ENCODE data around the gene ZNF846.
"Not testable (repeated sequence)": the region's sequence is repeated elsewhere in the genome, so short reads cannot be mapped to it uniquely, and the experiment has no call there.

ZNF846 gene

DNA sequence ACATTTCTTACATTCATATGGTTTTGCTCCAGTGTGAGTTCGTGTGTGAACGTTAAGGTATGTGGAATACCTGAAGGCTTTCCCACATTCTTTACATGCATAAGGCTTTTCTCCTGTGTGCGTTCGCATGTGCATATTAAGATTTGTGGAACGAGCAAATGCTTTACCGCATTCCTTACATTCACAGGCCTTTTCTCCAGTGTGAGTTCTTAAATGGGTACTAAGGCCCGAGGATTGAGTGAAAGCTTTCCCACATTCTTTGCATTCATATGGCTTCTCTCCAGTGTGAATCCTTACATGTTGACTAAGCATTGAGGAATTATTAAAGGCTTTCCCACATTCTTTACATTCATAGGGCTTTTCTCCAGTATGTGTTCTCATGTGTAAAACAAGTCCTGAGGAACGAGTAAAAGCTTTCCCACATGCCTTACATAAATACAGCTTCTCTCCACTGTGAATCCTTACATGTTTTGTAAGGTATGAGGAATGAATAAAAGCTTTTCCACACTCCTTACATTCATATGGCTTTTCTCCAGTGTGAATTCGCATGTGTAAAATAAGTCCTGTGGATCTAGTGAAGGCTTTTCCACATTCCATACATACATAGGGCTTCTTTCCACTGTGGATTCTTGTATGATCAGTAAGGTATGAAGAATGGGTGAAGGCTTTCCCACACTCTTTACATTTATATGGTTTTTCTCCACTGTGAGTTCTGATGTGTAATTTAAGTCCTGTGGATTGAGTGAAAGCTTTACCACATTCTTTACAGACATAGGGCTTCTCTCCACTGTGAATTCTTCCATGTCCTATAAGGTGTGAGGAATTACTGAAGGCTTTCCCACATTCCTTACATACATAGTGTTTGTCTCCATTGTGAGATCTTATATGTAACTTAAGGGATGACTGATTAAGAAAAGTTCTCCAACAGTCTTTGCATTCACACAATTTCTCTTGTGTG, 10.7 kb downstream of the ZNF846 start:
- TF ChIP-seq, protein P1, sequence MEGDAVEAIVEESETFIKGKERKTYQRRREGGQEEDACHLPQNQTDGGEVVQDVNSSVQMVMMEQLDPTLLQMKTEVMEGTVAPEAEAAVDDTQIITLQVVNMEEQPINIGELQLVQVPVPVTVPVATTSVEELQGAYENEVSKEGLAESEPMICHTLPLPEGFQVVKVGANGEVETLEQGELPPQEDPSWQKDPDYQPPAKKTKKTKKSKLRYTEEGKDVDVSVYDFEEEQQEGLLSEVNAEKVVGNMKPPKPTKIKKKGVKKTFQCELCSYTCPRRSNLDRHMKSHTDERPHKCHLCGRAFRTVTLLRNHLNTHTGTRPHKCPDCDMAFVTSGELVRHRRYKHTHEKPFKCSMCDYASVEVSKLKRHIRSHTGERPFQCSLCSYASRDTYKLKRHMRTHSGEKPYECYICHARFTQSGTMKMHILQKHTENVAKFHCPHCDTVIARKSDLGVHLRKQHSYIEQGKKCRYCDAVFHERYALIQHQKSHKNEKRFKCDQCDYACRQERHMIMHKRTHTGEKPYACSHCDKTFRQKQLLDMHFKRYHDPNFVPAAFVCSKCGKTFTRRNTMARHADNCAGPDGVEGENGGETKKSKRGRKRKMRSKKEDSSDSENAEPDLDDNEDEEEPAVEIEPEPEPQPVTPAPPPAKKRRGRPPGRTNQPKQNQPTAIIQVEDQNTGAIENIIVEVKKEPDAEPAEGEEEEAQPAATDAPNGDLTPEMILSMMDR (IDR thresholded peaks at IDR 0.05; ENCODE audit: borderline replicate concordance, insufficient read depth, low read depth, low read length), result no peak
- H3K4me3 ChIP-seq (ENCODE audit: low read depth, low read length), result no peak overlapping the region

DNA sequence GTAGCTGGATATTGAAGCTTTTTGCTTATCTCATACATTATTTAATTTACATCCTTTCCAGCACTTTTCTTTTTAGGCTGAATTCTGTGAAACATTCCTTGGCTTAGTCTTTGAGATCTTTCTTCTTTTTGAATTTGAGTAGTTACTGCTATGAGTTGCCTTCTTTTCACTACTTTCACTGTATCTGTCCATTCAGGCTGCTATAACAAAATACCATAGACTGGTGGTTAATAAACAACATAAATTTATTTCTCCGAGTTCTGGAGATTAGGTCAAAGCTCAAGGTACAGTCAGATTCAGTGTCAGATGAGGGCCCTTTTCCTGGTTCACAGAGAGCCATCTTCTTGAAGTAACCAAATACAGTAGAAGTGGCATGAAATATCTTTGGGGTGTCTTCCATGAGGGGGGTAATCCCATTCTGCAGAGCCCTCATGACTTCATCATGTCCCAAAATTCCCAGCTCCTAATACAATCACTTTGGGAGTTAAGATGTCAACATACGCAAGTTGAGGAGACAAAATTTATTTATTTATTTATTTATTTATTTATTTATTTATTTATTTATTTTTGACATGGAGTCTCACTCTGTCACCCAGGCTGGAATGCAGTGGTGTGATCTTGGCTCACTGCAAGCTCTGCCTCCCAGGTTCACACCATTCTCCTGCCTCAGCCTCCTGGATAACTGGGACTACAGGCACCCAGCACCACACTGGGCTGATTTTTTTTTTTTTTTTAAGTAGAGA, 15.7 kb downstream of the ZNF846 start:
- TF ChIP-seq, protein P1 (IDR thresholded peaks at IDR 0.05; ENCODE audit: borderline replicate concordance, insufficient read depth, low read depth, low read length), result no peak
- no peak overlapping the region for H3K4me3 ChIP-seq (ENCODE audit: low read depth, low read length)

DNA sequence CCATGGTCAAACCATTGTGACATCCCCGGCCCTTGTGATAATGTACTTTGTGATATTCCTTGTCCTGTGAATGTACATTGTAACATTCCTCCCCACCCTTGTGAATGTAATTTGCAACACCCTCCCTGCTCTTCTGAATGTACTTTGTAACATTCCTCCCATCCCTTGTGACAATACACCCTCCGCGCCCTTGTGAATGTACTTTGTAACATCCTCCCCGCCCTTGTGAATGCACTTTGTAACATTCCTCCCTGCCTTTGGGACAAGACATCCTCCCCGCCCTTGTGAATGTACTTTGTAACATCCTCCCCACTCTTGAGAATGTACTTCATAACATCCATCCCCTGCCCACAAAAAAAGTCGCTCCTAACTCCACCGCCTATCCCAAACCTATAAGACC, 17.1 kb downstream of the ZNF846 start:
- TF ChIP-seq, protein P1 (IDR thresholded peaks at IDR 0.05; ENCODE audit: borderline replicate concordance, insufficient read depth, low read depth, low read length), result no peak
- no peak overlapping the region for H3K4me3 ChIP-seq (ENCODE audit: low read depth, low read length)

DNA sequence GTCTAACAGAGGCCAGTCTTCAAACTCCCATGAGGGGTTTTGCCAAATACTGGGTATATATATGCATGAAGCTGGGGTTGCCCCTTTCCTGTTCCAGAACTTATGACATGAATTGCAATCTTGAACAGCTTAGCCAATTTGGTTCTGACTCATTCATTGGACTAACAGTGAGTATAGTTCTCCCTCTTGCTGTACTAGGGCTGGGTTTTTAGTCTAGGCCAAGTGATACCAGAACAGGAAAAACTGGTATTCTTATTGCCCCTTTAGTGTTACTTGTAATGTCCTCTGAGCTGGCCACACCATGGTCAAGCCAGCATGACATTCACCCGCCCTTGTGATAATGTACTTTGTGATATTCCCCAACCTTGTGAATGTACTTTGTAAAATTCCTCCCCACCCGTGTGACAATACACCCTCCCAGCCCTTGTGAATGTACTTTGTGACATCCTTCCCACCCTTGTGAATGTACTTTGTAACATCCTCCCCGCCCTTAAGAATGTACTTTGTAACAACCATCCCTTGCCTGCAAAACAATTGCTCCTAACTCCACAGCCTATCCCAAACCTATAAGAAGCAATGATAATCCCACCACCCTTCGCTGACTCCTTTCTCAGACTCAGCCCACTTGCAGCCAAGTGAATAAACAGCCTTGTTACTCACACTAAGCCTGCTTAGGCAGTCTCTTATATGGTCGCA, 26.9 kb downstream of the ZNF846 start:
- H3K4me3 ChIP-seq (ENCODE audit: low read depth, low read length), result no peak overlapping the region
- TF ChIP-seq, protein P1 (IDR thresholded peaks at IDR 0.05; ENCODE audit: borderline replicate concordance, insufficient read depth, low read depth, low read length), result no peak

DNA sequence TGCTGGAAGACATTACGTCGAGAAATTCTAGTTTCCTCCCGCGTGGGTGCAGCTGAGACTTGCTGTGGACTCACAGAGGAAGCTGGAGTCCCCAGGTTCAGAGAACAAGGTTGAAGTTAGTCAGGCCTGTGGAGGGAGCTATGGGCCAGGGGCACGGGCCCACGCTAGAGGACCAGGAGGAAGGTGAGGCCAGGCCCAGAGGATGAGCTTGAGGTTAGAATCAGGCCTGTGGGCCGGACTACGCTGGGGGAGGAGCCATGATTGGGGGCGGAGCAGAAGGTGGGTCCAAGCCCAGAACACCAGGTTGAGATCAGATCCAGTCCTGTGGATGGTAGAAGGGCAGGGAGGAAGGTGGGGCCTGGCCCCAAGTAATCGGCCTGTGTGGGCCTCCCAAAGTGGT, 32.6 kb downstream of the ZNF846 start:
- TF ChIP-seq, protein P1 (IDR thresholded peaks at IDR 0.05; ENCODE audit: borderline replicate concordance, insufficient read depth, low read depth, low read length), result no peak
- no peak overlapping the region for H3K4me3 ChIP-seq (ENCODE audit: low read depth, low read length)

DNA sequence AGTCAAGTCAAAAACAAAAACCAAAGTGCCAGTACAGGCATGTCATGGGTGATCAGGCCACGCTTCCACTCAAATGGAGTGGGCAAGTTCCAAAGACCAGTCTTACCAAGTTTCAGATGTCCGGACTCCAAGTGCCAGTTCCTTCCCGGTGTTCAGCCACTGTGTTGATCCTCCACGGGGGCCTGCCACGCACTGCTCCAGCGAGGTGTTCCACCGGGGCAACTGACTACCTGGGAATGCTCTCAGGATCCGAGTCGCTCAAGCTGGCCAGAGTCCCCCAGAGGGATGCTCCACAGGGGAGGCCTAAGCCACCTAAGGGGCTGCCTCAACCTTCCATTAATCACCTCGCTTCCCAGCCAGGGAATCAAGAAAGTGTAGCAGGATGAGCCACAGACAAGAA, 38.5 kb downstream of the ZNF846 start:
- H3K4me3 ChIP-seq (ENCODE audit: low read depth, low read length), result not testable (repeated sequence)

GRCh38 chr19:9729162-9729561, 39.4 kb downstream of the ZNF846 start:
- TF ChIP-seq, protein P1 (IDR thresholded peaks at IDR 0.05; ENCODE audit: borderline replicate concordance, insufficient read depth, low read depth, low read length), result no peak
- no peak overlapping the region for H3K4me3 ChIP-seq (ENCODE audit: low read depth, low read length)
